Renal cortical epithelial cell (primary cell): ENCODE measurements around the gene APOBEC3H. TPM values are rescaled to one million over a fixed set of nuclear protein-coding genes. Genes with fewer than 3 reads are reported as not detected.

Experiments used
- total RNA-seq: library from RNA; depleted of rRNA; stranded (reverse); fragments of >200 nt; gene quantifications from 2 replicates; pipeline ENCODE4 v1.2.3, GENCODE V29; 2014

The APOBEC3H gene
- total RNA-seq, 1 donor from 2014 or later, result 0.65 TPM

Other genes starting within 250 kb of the APOBEC3H start
- gene CBX6, start 225.0 kb upstream of the APOBEC3H start, total RNA-seq, result 28.3 and 62.7 TPM in 2 replicates
- 2.1 TPM in 1 of 2 replicates, not detected in the other for gene APOBEC3A, start 139.6 kb upstream of the APOBEC3H start, total RNA-seq
- 0.15 and 4.0 TPM in 2 replicates for gene APOBEC3B, start 114.9 kb upstream of the APOBEC3H start, total RNA-seq
- 8.0 TPM in 2 replicates for gene APOBEC3C, start 83.0 kb upstream of the APOBEC3H start, total RNA-seq
- gene APOBEC3D, start 76.1 kb upstream of the APOBEC3H start, total RNA-seq, result 0.17 and 0.55 TPM in 2 replicates
- 4.2 and 4.7 TPM in 2 replicates for gene APOBEC3F, start 56.4 kb upstream of the APOBEC3H start, total RNA-seq
- 4.0 and 9.7 TPM in 2 replicates for gene APOBEC3G, start 20.0 kb upstream of the APOBEC3H start, total RNA-seq
- 1.7 and 5.7 TPM in 2 replicates for gene CBX7, start 55.4 kb downstream of the APOBEC3H start, total RNA-seq
- gene PDGFB, start 147.7 kb downstream of the APOBEC3H start, total RNA-seq, result 63.6 and 66.9 TPM in 2 replicates
- 1,714 and 3,145 TPM in 2 replicates for gene RPL3, start 222.4 kb downstream of the APOBEC3H start, total RNA-seq